GM18526 (cell line): ENCODE measurements around the gene SCO2.

Experiments used
- POLR2A ChIP-seq: IDR thresholded peaks from 3 replicates; pipeline ENCODE4 v1.6.1; 2011; ENCODE audit not compliant: insufficient read length; ENCODE audit errors: extremely low read depth

Gene SCO2

DNA sequence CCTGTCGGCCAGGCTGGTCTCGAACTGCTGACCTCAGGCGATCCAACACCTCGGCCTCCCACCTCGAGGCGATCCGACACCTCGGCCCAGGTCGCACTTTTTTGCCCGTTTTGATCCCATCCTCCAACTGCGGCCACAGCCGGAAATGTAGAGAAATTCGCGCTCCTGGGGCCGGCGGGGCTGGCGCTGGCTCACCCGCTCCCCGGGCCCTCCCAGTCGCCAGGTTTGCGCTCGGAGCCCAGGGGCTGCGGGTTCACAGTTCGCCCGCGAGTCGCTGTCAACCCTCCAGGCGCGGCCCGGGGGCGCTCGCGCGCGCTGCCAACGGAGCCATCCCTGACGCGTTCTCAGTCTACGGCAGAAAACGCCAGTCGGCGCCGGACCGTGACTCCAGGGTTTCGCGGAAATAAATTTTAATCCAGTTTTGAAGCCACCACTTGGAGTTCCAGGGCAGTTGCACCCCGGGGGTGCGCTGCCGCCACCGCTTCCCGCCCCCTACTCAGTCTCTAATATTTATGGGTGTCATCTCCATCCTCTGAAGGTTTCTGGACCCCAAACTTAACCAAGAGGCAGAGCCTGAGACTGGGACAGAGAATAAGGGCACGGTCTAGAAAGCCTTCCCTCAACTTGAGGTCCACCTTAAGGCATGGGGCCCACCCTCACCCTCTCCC, 18.8 kb upstream of the SCO2 start:
- TF ChIP-seq POLR2A: peak; percentile 27

- TF ChIP-seq POLR2A: peak; percentile 54
Observed at GRCh38 chr22:50542416-50542927, 17.1 kb upstream of the SCO2 start.

DNA sequence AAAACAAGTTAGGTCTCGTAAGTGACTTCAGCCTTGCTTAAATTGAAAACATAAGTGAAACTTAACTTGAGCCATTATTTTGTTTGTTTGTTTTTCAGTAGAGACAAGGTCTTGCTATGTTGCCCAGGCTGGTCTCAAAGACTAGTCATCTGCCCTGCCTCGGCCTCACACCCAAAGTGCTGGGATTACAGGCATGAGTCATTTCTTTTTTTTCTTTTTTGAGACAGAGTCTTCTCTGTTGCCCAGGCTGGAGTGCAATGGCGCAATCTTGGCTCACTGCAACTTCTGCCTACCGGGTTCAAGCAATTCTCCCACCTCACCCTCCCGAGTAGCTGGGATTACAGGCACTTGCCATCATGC, 16.2 kb upstream of the SCO2 start:
- TF ChIP-seq POLR2A: peak; percentile 16

DNA sequence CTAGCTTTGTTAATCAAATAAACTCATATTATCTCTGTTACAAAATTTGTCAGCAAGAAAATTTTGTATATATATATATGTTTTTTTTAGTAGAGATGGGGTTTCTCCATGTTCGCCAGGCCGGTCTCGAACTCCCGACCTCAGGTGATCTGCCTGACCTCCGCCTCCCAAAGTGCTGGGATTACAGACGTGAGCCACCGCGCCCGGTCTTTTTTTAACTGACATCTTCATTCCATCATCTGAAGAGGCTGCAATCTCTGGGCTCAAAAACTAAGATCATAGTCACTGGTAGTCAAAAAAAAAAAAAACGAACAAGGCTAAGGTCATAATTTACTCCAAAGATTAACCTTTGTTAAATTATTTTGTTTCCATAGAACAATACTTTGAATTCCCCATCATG, 15.0 kb upstream of the SCO2 start:
- no peak for TF ChIP-seq POLR2A

- TF ChIP-seq POLR2A: no peak
Observed at GRCh38 chr22:50537765-50538164, 12.4 kb upstream of the SCO2 start.

GRCh38 chr22:50536226-50536625, 10.8 kb upstream of the SCO2 start:
- no peak for TF ChIP-seq POLR2A

DNA sequence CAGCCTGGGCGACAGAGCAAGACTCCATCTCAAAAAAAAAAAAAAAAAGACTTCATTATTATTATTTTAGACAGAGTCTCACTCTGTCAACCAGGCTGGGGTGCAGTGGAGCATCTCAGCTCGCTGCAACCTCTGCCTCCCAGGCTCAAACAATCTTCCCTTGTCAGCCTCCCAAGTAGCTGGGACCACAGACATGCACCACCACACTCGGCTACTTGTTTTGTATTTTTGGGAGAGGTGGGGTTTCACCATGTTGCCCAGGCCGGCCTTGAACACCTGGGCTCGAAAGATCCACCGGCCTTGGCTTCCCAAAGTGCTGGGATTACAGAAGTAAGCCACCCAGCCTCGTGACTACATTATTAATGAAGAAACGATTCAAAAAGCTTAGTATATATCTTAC, 9.7 kb upstream of the SCO2 start:
- no peak for TF ChIP-seq POLR2A

GRCh38 chr22:50532824-50533796, 7.7 kb upstream of the SCO2 start:
- TF ChIP-seq POLR2A: no peak

DNA sequence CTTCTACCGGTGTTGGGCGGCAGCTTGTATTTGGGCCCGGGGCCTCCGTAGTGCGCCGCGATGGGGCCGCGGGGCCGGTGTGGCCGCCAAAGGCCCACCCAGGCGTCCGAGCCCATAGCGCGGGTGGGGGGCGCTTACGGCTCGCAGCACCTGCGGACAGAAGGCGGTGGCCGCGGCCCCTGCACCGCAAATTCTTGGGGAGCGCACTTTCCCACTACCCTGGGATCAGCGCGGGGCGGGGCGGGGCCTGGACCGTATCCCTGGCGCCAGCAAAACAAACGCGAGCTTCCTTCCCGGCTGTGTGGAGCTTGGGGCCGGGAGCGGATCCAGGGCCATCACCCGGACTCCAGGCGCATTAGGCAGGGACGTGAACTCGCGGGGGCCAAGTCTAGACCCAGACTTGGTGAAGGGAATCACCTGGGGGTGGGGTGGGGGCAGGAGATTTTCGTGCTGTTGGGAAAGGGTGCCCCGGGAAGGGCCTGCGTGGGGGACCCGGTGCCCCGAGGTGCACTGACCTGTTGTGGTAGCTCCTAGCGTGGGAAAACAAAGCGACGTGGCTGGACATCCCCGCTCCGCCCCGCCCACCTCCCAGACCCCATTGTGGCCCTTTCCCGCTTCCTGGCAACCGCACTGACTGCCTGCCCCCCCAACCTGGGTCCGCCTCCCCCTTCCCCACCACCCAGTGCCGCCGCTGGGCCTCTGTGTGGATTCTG, 6.7 kb upstream of the SCO2 start:
- peak; percentile 48 for TF ChIP-seq POLR2A

- peak; percentile 69 for TF ChIP-seq POLR2A
Observed at GRCh38 chr22:50531546-50531961, 6.2 kb upstream of the SCO2 start.

- peak; percentile 93 for TF ChIP-seq POLR2A
Observed at GRCh38 chr22:50530877-50531545, 5.6 kb upstream of the SCO2 start.

- TF ChIP-seq POLR2A: no peak
Observed at GRCh38 chr22:50530580-50530876, 5.1 kb upstream of the SCO2 start.

DNA sequence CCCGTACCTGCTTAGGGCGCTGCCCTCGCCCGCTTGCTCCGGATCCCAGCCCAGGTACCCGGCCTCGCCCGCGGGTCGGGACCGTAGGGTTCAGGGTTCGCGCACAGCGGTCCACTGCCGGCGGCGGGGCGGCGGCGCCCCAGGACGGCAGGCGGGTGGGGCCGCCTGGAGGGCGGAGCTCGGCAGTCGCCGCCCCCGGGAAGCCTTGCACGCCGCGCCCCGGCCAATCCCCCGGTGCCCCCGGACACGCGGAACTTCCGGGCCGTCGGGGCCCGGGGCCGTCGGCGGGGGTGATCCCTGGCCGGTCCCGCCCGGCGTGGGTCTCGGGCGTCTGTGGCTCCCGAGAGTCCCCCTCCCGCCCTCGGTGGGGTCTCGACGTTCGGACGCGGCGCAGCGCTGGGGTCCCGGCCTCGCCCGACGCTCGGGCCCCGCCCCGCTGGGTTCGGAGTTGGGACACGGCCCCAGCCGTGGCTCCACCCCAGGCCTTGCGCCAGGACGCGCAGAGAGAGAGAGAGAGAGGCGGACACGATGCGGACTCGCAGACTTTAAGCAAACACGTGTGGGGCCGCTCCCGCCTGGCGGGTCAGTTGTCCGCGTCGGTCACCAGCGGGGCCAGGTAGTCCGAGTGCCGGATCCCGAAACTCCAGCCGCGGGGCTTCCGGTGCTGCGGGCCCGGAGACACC, 4.6 kb upstream of the SCO2 start, which contains the start of gene TYMP:
Gene TYMP (minus strand): TSS at position 116 of the 683 bp plus-strand sequence. CDS start 303 bp downstream, outside the sequence.
- TF ChIP-seq POLR2A: peak; percentile 75

DNA sequence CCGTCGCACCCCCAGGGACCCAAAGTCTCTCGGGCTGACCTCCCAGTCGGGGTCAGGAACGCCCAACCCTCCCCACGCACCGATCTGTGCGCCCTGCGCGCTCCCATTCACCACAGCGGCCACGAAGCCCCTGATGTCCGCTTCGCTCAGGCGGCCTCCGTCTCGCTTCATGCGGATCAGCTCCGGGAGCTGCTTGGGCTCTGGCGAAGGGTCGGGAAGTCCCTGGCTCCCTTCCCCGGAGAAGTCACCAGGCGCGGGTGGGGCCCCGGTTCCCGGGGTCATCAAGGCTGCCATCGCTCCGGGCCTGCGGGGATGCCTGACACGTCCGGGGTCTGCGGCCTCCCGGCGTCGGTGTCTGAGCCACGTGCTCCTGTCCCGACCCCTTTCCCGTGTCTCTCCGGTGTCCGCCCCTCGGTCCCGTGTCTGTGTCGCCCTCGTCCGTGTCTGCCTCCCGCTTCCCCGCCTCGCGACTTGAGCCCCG, 4.1 kb upstream of the SCO2 start:
- TF ChIP-seq POLR2A: peak; percentile 2
